Activated CD8-positive, alpha-beta memory T cell treated with anti-CD3 and anti-CD28 coated beads for 4 hours (primary cell): Measurements from ENCODE around the gene CDHR4.
"Not testable (repeated sequence)": the region's sequence is repeated elsewhere in the genome, so short reads cannot be mapped to it uniquely, and the experiment has no call there.

Source experiments
- DNase-seq, 2 donors: peaks; one replicate each; pipeline ENCODE4 v3.0.0-alpha.2; 2020; ENCODE audit warnings: low read depth in 2 of 2

The CDHR4 gene, protein sequence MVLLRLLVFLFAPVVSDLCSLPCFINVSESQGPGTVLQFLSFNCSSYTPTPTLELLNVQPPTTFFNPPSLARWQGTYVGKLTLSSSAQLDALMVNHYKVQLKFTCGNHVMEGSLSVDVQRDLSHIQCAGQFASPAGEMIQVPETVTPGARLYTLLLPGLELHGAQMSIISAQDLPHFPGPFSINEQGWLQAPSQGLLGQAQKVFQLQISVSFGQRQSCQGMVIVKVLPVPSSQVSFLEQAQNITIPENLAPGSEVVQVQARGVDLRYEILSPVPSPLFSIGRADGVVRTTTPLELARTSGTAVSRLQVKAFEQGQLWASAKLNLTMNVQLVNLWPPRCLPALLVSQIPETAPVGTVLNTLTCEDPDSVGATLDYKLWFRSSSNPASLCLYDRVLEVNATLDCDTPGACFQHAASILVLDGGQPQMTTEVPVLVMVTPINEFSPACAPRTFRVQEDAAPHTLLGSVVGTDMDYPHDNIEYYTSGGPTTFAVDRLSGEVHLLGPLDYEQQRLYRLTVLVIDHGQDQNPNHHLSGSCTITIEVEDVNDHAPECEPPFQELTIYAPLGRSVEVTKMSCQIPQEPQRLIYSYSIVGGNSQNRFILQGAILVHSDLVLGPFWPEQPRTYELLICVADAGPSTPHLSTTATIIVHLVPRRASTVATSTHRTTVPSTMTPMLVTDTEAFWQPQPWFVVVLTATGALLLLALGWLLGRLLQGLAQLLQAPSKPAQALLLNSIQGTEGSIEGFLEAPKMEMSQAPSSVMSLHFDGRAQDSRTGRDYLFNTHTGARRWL

GRCh38 chr3:49799761-49800160, at the start of gene CDHR4:
Gene CDHR4, minus strand, starts transcription at chr3:49799873. Its CDS starts 61 bp downstream, at chr3:49799812.
- DNase-seq: no peak

DNA sequence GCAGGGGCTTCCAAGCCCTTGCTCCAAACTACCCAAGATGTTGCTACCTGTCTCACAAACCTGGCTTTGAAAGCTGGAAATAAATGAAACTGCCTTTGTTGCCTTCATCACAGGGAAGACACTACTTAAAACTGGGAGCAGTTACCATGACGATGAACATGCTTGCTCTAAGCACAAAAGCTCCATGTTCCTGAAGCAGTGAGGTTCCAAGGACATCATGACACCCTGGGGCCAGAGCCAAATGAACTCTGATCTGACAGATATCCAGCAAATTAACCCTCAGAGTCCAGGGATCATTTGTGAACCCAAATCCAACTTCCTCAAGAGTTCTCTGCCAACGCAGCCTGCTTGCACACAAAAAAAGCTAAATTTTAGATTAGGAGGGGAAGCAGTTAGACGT, 46.0 kb upstream of the CDHR4 start:
- DNase-seq: no peak

- no peak for DNase-seq
Observed at GRCh38 chr3:49844464-49845183, 45.0 kb upstream of the CDHR4 start.

GRCh38 chr3:49842843-49843517, 43.3 kb upstream of the CDHR4 start:
- no peak for DNase-seq

DNA sequence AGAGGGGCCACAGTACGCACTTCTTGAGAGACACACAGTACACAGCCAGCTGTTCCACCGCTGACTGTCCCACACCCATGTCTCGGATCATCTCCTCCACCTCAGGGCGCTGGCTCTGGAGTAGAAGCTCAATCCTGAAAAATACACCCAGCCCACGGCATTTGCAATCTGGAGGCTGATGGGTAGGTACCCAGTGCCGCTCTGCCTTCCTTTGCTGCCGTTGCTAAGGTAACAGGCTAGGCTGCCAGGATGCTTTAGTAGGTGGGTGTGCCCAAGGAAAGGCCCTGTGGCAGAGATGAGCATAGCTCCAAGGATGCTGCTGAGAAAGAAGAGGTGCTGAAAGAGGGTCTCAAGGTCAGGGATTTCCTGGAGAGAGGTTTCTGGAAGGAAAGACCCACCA, 42.1 kb upstream of the CDHR4 start:
- DNase-seq: no peak

DNA sequence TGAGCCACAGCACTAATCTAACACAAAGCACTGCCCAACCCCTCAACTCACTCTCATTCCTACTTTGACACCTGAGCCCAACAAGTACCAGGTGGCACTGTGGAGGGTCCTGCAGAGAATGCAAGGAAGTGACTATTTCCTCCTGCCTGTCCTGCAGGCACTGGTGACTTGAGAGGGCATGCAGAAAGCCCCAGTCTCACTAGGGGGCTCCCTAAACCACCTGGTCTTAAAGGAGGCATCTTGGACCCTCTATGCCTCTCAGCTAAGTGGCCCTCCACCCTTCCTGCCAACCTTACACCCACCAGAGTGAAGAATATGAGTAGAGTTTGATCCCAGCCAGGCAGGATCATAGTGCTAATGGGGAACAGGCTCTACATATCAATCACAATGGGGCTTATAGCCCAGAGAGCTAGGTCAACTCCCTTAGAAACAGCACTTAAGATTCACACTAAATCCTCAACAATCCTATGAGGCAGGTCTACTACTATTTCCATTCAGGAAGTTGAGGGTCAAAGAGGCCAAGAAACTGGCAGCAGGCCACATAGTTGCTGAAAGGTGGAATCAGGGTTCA, 41.5 kb upstream of the CDHR4 start:
- no peak for DNase-seq

DNA sequence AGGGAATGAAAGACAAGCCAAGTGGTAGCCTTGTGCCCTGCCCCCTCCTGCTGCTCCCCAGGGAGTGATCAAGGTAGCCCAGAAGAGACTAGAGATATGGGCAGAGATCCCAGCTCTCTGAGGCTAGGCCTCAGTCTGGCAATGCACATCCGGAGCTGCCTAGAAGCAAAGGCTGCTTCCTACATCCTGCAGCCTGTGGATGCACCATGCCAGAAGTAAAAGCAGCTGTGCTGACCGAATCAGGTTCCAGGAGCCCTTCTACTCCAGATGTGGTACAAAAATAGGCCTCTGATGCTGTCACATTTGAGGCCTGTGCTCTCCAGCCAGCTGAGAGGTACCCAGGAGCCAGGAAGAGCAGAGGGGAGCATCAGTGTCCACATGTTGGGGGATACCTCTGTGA, 40.7 kb upstream of the CDHR4 start:
- DNase-seq: no peak

DNA sequence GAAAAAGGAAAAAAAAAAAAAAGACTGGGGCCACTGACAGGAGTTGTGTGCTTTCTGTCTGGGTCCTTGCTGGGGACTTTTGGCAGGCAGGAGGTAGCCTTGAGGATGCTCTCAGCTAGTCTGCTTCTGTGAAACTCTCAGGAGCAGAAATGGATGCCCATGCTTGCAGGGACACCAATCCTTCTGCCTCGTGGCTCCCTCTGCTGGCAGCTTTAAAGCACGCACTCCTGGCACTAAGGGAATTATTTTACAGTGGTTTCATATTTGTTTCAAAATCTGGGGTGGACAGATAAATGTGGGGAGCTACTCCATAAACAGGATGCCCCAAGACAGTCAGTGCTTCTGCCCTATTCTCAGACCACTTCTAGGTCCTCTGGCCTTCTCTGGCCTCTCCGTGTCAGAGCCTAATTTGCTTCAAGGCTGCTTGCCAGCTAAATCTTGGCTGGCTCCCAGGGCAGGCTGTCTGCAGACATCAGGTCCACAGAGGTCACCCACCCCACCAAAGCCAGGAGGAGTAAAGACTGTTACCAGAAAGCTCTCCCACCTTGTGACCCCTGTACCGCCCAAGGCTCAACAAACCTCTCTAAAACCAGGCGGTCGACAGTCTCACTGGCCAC, 39.6 kb upstream of the CDHR4 start:
- DNase-seq: peak; percentile 55 to 66

GRCh38 chr3:49831341-49831740, 31.7 kb upstream of the CDHR4 start:
- DNase-seq: no peak

GRCh38 chr3:49826016-49826415, 26.3 kb upstream of the CDHR4 start:
- no peak for DNase-seq

DNA sequence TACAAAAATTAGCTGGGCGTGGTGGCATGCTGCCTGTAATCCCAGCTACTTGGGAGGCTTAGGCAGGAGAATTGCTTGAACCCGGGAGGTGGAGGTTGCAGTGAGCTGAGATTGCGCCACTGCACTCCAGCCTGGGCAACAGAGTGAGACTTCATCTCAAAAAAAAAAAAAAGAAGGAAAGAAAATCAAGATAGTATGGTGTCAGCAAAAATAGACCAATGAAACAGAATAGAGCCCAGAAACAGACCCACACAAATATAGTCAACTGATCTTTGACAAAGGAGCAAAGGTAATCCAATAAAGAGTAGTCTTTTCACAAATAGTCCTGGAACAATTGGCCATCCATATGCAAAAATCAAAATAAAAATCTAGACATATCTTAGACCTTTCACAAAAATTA, 23.5 kb upstream of the CDHR4 start:
- DNase-seq: not testable (repeated sequence)

GRCh38 chr3:49813497-49814174, 14.0 kb upstream of the CDHR4 start, which contains the start of gene UBA7:
Gene UBA7, minus strand, starts transcription at chr3:49813953. Its CDS starts 166 bp downstream, at chr3:49813787.
- DNase-seq: no peak

GRCh38 chr3:49812916-49813496, 13.3 kb upstream of the CDHR4 start:
- no peak for DNase-seq

DNA sequence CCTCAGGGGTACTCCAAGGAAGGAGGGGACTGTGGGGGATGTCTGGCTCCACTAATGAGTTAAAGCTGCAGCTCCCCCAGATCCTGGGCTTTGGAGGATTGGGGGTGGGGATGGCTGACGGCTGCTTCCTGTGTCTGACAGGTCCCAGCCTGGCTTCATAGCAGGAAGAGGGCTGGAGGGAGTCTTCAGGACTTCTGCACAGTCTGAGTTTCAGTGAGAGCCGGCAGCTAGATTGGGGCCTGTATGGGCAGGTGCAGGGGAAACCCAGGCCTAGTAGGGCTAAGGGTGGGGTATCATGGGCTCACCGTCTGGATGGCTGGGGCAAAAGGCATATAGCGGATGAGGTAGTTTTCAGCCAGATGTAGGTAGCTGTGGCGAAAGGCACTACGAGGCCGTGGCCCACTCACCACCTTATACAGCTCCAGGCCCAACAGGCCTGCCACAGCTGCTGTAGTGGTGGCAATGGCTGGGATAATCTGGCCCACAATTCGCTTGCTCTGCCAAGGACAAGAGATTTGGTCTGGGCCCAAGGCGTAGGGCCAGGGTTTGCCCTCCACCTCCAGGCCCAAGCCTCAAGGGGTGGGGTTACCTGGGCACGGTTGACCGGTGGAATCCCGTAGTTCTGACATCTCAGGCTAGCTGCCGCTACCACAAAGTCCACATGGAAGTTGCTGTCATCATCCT, 7.9 kb upstream of the CDHR4 start:
- DNase-seq: no peak

DNA sequence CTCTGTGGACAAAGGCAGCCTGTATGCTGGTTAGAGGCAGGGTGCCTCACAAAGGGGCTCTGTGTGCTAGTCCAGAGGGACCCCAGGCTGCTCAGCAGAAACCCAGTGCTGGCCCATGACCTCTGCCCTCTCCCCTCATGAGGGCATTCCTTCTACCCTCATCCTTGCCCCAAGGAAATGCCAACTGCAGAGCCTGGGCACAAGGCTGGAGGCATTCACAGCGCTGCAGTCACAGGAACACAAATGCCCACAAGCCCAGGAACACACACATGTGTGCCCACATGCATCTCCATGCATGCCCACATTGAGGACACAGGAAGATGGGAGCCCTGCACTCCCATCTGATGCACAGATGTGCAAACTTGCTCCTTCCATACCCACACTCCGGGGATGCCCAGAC, 7.2 kb upstream of the CDHR4 start:
- no peak for DNase-seq

DNA sequence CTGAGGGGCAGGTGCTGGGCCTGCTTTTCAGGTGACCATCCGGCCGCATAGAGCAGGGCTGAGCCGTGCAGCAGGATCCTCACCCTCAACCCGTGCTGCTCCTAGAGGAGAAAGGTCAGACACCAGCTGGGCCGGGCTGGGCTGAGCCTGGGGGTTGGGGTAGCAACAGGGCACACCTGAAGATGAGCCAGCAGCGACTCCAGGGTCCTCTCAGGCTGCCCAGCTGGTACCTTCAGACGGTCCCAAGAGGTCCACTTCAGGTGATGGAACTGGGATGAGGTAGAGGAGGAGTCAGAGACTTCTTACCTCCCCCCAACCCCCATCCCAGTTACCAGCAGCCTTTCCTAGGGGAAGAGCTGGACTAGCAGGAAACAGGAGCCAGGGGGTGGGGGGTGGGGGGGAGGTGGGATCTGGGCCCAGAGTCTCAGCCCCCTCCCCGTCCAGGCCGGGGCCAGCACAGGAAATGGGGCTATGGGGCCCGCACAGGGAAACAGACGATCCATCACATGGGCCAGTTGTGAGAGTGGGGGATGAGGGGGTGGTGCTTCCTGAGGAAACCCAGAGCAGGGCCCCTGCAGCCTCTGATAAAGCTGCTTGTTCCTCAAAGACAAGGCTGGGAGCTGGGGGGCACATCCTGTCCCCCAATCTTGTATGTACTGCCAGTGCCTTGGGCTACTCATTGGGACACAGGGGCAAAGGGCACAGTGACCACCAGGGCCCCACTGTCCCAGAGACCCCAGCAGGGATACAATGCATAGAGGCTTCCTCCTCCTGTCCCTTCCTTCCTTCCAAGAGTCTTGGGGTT, 6.4 kb upstream of the CDHR4 start:
- no peak for DNase-seq

DNA sequence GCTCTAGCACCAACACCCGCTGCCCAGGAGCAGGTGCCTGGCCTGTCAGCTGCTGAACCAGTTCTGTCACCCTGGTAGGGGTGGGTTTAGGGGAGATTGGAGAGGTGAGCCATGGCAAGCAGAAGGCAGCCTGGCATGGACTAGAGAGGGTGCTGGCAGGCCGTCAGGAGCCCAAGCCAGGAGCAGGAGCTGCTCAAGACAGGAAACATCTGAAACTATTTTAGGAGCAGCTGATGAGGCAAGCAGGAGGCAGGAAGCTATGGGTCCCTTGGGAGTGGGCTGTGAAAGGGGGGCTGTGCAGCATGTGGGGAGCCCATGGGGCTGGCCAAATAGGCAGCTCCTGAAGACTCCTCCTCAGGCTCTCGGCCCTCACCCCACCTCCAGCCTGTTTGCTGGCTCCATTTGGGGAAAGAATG, 5.7 kb upstream of the CDHR4 start:
- DNase-seq: no peak
